HG03097 (cell line): ENCODE data around the gene PDE3A.

ENCODE experiments used
- ATAC-seq: cut with Tn5 transposase; IDR thresholded peaks from one replicate; pipeline ENCODE4 v1.9.1; 2021; ENCODE audit not compliant: unreplicated experiment, low FRiP score

PDE3A gene

GRCh38 chr12:20487519-20487918 is 119.2 kb downstream of the PDE3A start:
- no peak for ATAC-seq

- ATAC-seq, result no peak
These were observed 121.3 kb downstream of the PDE3A start for GRCh38 chr12:20489645-20490044.

- no peak for ATAC-seq
These were observed 121.9 kb downstream of the PDE3A start for GRCh38 chr12:20490213-20490612.

- ATAC-seq, result no peak
These were observed 123.0 kb downstream of the PDE3A start for GRCh38 chr12:20491290-20491689.

GRCh38 chr12:20492251-20492760 is 124.0 kb downstream of the PDE3A start:
- no peak for ATAC-seq

- no peak for ATAC-seq
These were observed 125.6 kb downstream of the PDE3A start for GRCh38 chr12:20493934-20494333.

GRCh38 chr12:20494851-20495250 is 126.5 kb downstream of the PDE3A start:
- ATAC-seq, result no peak

- ATAC-seq, result no peak
These were observed 127.7 kb downstream of the PDE3A start for GRCh38 chr12:20495997-20496396.

- no peak for ATAC-seq
These were observed 129.4 kb downstream of the PDE3A start for GRCh38 chr12:20497707-20498106.

- ATAC-seq, result no peak
These were observed 133.6 kb downstream of the PDE3A start for GRCh38 chr12:20501958-20502357.

- no peak for ATAC-seq
These were observed 135.5 kb downstream of the PDE3A start for GRCh38 chr12:20503858-20504257.

GRCh38 chr12:20505056-20505455 is 136.7 kb downstream of the PDE3A start:
- no peak for ATAC-seq

- no peak for ATAC-seq
These were observed 138.7 kb downstream of the PDE3A start for GRCh38 chr12:20507056-20507455.

- no peak for ATAC-seq
These were observed 139.4 kb downstream of the PDE3A start for GRCh38 chr12:20507711-20508110.

- no peak for ATAC-seq
These were observed 140.0 kb downstream of the PDE3A start for GRCh38 chr12:20508359-20508758.

GRCh38 chr12:20508962-20509361 is 140.6 kb downstream of the PDE3A start:
- no peak for ATAC-seq

GRCh38 chr12:20510811-20511210 is 142.5 kb downstream of the PDE3A start:
- no peak for ATAC-seq

GRCh38 chr12:20513189-20513588 is 144.9 kb downstream of the PDE3A start:
- ATAC-seq, result no peak

- no peak for ATAC-seq
These were observed 146.3 kb downstream of the PDE3A start for GRCh38 chr12:20514598-20514997.

- ATAC-seq, result no peak
These were observed 152.2 kb downstream of the PDE3A start for GRCh38 chr12:20520532-20520931.

GRCh38 chr12:20523658-20524057 is 155.3 kb downstream of the PDE3A start:
- ATAC-seq, result no peak

- ATAC-seq, result no peak
These were observed 155.8 kb downstream of the PDE3A start for GRCh38 chr12:20524113-20524512.

- ATAC-seq, result no peak
These were observed 156.8 kb downstream of the PDE3A start for GRCh38 chr12:20525064-20525610.
